ENCODE results near the gene CAVIN3. TPM values are rescaled to one million over a fixed set of nuclear protein-coding genes. Genes with fewer than 3 reads are reported as not detected.

CAVIN3 gene
- total RNA-seq, 1 experiment from 2014 or later, result 18.6 TPM

- RAD21 ChIA-PET (ENCODE audit: low non-redundant PET in 1 of 2, low total read pairs in 2 of 2, uncharacterized antibody in 2 of 2, unreplicated experiment in 2 of 2), result no interaction called here
- CTCF ChIA-PET, result no interaction called here
- no peak overlapping the region for H3K27ac ChIP-seq (ENCODE audit: low read depth, low read length)
- H3K9me2 ChIP-seq (ENCODE audit: insufficient read depth), result no peaks in the 10 kb centered on the region
- H3K27me3 ChIP-seq (ENCODE audit: insufficient read depth, low read length), result no peaks in the 10 kb centered on the region
- no peak overlapping the region for H3K4me2 ChIP-seq (ENCODE audit: low read length)
- H2AFZ ChIP-seq (ENCODE audit: low read depth, low read length, poor library complexity, severe bottlenecking), result no peak overlapping the region
- TF ChIP-seq EGR1 (IDR thresholded peaks at IDR 0.05; ENCODE audit: low read depth), result no peak
- no peak for TF ChIP-seq SIN3A (IDR thresholded peaks at IDR 0.05; ENCODE audit: low read depth)
- no peak for TF ChIP-seq RAD21 (IDR thresholded peaks at IDR 0.05; ENCODE audit: low read depth)
- no peak for TF ChIP-seq ZBTB33 (IDR thresholded peaks at IDR 0.05; ENCODE audit: extremely low read depth, insufficient replicate concordance, low read length)
- no peak for TF ChIP-seq ZNF274 (IDR thresholded peaks at IDR 0.05; ENCODE audit: low read depth, low read length)
- TF ChIP-seq CBX3 (IDR thresholded peaks at IDR 0.05; ENCODE audit: low read depth), result no peak
- no peak for TF ChIP-seq MAX (IDR thresholded peaks at IDR 0.05)
- TF ChIP-seq REST (IDR thresholded peaks at IDR 0.05; ENCODE audit: low read depth), result no peak
- no peak for TF ChIP-seq TCF7L2 (IDR thresholded peaks at IDR 0.05; ENCODE audit: borderline replicate concordance, extremely low read depth, insufficient read depth, insufficient read length)
- TF ChIP-seq ELF1 (IDR thresholded peaks at IDR 0.05; ENCODE audit: borderline replicate concordance, low read depth), result no peak
- no peak for TF ChIP-seq FOSL1 (IDR thresholded peaks at IDR 0.05; ENCODE audit: low read depth)
- no peak for TF ChIP-seq EZH2phosphoT487 (IDR thresholded peaks at IDR 0.05; ENCODE audit: borderline replicate concordance)
- no peak for TF ChIP-seq YY1 (IDR thresholded peaks at IDR 0.05; ENCODE audit: extremely low read depth, insufficient replicate concordance, low read depth, low read length)
- TF ChIP-seq CEBPB (IDR thresholded peaks at IDR 0.05; ENCODE audit: low read depth), result no peak
- POLR2A ChIA-PET, result interaction anchor here (0.7 kb wide), 1 partner anchor 11 kb away, joined by 4 read pairs; no protein-coding TSS in a partner anchor
- ATAC-seq (no peak), DNase-seq (ENCODE audit: low read depth, low spot score) (no peak)
- H3K36me3 ChIP-seq (ENCODE audit: control insufficient read depth in 1 of 2, insufficient read depth in 2 of 2, low read length in 2 of 2), result no peaks in the 10 kb centered on the region
- no peaks in the 10 kb centered on the region for H3K79me2 ChIP-seq (ENCODE audit: insufficient read depth, low read length)
- no TSS peak for BruUV-seq (replicated peaks)
- H3K9me3 ChIP-seq (ENCODE audit: control insufficient read depth in 1 of 2, insufficient read depth in 1 of 2, low read depth in 1 of 2, low read length in 2 of 2), result no peaks in the 10 kb centered on the region
- peaks cover 5 to 17% of the 10 kb centered on the region in 2 experiments; a peak in 3 of 4 replicates for H3K4me1 ChIP-seq (ENCODE audit: control insufficient read depth in 1 of 2, insufficient read depth in 2 of 2, low read length in 2 of 2)
- H4K20me1 ChIP-seq (ENCODE audit: insufficient read depth), result no peaks in the 10 kb centered on the region
- H3K9ac ChIP-seq (ENCODE audit: low read length), result no peak overlapping the region
- intact Hi-C loops (cut with micrococcal nuclease), result no loop called here
- no peak overlapping the region for H3K4me3 ChIP-seq (replicated peaks in 1 of 2; ENCODE audit: low read depth in 1 of 2, low read length in 2 of 2)
Measured at GRCh38 chr11:6360183-6360582, 39.9 kb upstream of the CAVIN3 start.

Data from HCT116 (cell line).